Adrenal gland (tissue), 12 donors: ENCODE data around the gene PRKCQ. TPM values are rescaled to one million over a fixed set of nuclear protein-coding genes. Genes with fewer than 3 reads are reported as not detected.

Experiments used
- DNase-seq, 7 donors: peaks; one replicate each; pipeline ENCODE4 v3.0.0-alpha.2; 2019 to 2020
- H3K27ac ChIP-seq, 5 donors: fragments of 200-600 bp; sonication (generic) in 4 of 5; 1 replicate in 3 of 5; 2 replicates in 2 of 5; pipeline versions ENCODE4 v1.5.1 to v1.8.0; 2016 to 2020; ENCODE audit warnings: mild to moderate bottlenecking in 1 of 5
- H3K27me3 ChIP-seq: fragments of 200-600 bp; 2 replicates; pipeline ENCODE4 v1.8.0; 2021
- H3K36me3 ChIP-seq, 2 donors: fragments of 200-600 bp; replicated peaks in 1 of 2; 1 replicate in 1 of 2; 2 replicates in 1 of 2; pipeline versions ENCODE4 v1.5.1 to v1.8.0; 2018 to 2022
- H3K4me1 ChIP-seq, 2 donors: fragments of 200-600 bp; replicated peaks in 1 of 2; 1 replicate in 1 of 2; 2 replicates in 1 of 2; pipeline versions ENCODE4 v1.5.1 to v1.8.0; 2018 to 2021
- H3K4me3 ChIP-seq, 4 donors: fragments of 200-600 bp; sonication (generic) in 3 of 4; one replicate each; pipeline ENCODE4 v1.5.1; 2016 to 2018
- H3K9me3 ChIP-seq, 3 donors: fragments of 200-600 bp; sonication (generic) in 1 of 3; replicated peaks in 1 of 3; 1 replicate in 2 of 3; 2 replicates in 1 of 3; pipeline versions ENCODE4 v1.5.1 to v1.8.0; 2016 to 2021
- CTCF ChIP-seq, 6 experiments: fragments of 450-650 bp in 4 of 6; fragments of 200-600 bp in 2 of 6; sonication (generic) in 1 of 6; IDR thresholded peaks; 1 replicate in 5 of 6; 2 replicates in 1 of 6; pipeline versions ENCODE4 v1.5.1 to v1.8.0; 2016 to 2021; ENCODE audit warnings: antibody characterized with exemption in 6 of 6, mild to moderate bottlenecking in 2 of 6, moderate library complexity in 1 of 6
- POLR2A ChIP-seq, 2 donors: fragments of 450-650 bp; IDR thresholded peaks; one replicate each; pipeline ENCODE4 v1.6.1; 2017; ENCODE audit warnings: antibody characterized with exemption in 2 of 2, mild to moderate bottlenecking in 2 of 2, moderate library complexity in 1 of 2
- WGBS, 4 donors: extraction: QIAGEN DNeasy Blood & Tissue Kit in 2 of 4; methylation state at CpG; one replicate each; pipeline versions ENCODE4 v1.1.5 to v1.1.7; 2013 to 2017; 5-methylcytosine and 5-hydroxymethylcytosine counted together
- intact Hi-C, 2 donors: fragments of 100-400 bp; cut with DNase I; formaldehyde crosslinking; loops; one replicate each; pipeline versions ENCODE4 v1.14.1 to v1.15.0; 2022 to 2023
- polyA plus RNA-seq, 3 donors: library from polyadenylated mRNA; stranded (reverse); fragments of 200-250 nt in 2 of 3; fragments of 350-450 nt in 1 of 3; fragmentation: Illumina TruSeq in 1 of 3; extraction: RNeasy Lipid Tissue Mini Kit (QIAGEN cat#74804) in 1 of 3; gene quantifications; one replicate each; pipeline ENCODE4 v1.2.3, GENCODE V29; 2013 to 2014
- total RNA-seq, 9 donors: library from RNA; depleted of rRNA in 4 of 9; stranded (reverse); fragments of >200 nt in 4 of 9; fragments of 120-200 nt in 1 of 9; fragmentation: NEBNext Ultra II Directional in 1 of 9; extraction: Animal tissue kit (Norgen Biotek cat#: 25700) in 1 of 9; gene quantifications; one replicate each; pipeline versions ENCODE4 v1.1.0 to v1.2.4, GENCODE V29; 2013 to 2023
- donor health status: healthy with polysubstance abuse.
- donor health status: Bipolar disorder and iron deficiency.
- donor health status: DM: yes; HTN: yes; CAD: no.
- donor health status: DM: no; HTN: no; CAD: no.
- donor health status: DM: no; HTN: no; CAD: no.
- donor health status: DM: yes; HTN: yes; CAD: no.

The PRKCQ gene
- total and polyA plus RNA-seq, 12 donors: 0.39 to 1.6 (median 0.68) TPM

- Histone ChIP-seq H3K27ac (no peak overlapping the region), H3K9me3 (no peaks in the 10 kb centered on the region), H3K4me1 (no peaks in the 10 kb centered on the region), H3K27me3 (no peaks in the 10 kb centered on the region), H3K4me3 (no peak overlapping the region), H3K36me3 (no peaks in the 10 kb centered on the region)
- 49 to 51% (median 50%) methylated on average over 2 to 3 of the region's 3 CpGs for WGBS, 4 donors
- DNase-seq: no peak
- TF ChIP-seq CTCF (IDR thresholded peaks at IDR 0.05): no peak
- no peak for TF ChIP-seq POLR2A (IDR thresholded peaks at IDR 0.05)
- intact Hi-C loops: no loop called here
These were observed 44.0 kb downstream of the PRKCQ start for GRCh38 chr10:6536102-6536501.

- H3K4me3 ChIP-seq: no peak overlapping the region
- intact Hi-C loops: no loop called here
- WGBS, 4 donors: 91 to 97% (median 94%) methylated on average over 11 of the region's 11 CpGs
These were observed 44.8 kb downstream of the PRKCQ start for GRCh38 chr10:6535156-6535764.

GRCh38 chr10:6532321-6532720, 47.8 kb downstream of the PRKCQ start:
- Histone ChIP-seq H3K27me3 (no peaks in the 10 kb centered on the region), H3K4me1 (no peaks in the 10 kb centered on the region), H3K36me3 (no peaks in the 10 kb centered on the region), H3K4me3 (no peak overlapping the region), H3K27ac (no peak overlapping the region), H3K9me3 (no peaks in the 10 kb centered on the region)
- intact Hi-C loops: no loop called here
- no peak for TF ChIP-seq CTCF (IDR thresholded peaks at IDR 0.05)
- TF ChIP-seq POLR2A (IDR thresholded peaks at IDR 0.05): no peak
- 71 to 91% (median 87%) methylated on average over 5 of the region's 5 CpGs for WGBS, 4 donors
- no peak for DNase-seq

More at GRCh38 chr10:6535156-6535764, 44.8 kb downstream of the PRKCQ start:
- H3K9me3 ChIP-seq: no peaks in the 10 kb centered on the region
- H3K4me1 ChIP-seq: no peaks in the 10 kb centered on the region
- no peak for TF ChIP-seq POLR2A (IDR thresholded peaks at IDR 0.05)
- no peak for TF ChIP-seq CTCF (IDR thresholded peaks at IDR 0.05)
- H3K27ac ChIP-seq: no peak overlapping the region
- no peaks in the 10 kb centered on the region for H3K36me3 ChIP-seq
- no peaks in the 10 kb centered on the region for H3K27me3 ChIP-seq
- DNase-seq: no peak

GRCh38 chr10:6530966-6531365, 49.1 kb downstream of the PRKCQ start:
- Histone ChIP-seq H3K27ac (no peak overlapping the region), H3K4me1 (no peaks in the 10 kb centered on the region), H3K4me3 (no peak overlapping the region), H3K9me3 (no peaks in the 10 kb centered on the region), H3K36me3 (no peaks in the 10 kb centered on the region), H3K27me3 (no peaks in the 10 kb centered on the region)
- TF ChIP-seq CTCF (IDR thresholded peaks at IDR 0.05) (no peak), POLR2A (IDR thresholded peaks at IDR 0.05) (no peak)
- intact Hi-C loops: no loop called here
- 75 to 81% (median 78%) methylated on average over 4 of the region's 4 CpGs for WGBS, 4 donors
- DNase-seq: no peak
